Activated naive CD4-positive, alpha-beta T cell treated with Interleukin-2 at 50 U/mL for 16 hours (primary cell): ENCODE data around the gene ANKRD18B.
"Not testable (repeated sequence)": the region's sequence is repeated elsewhere in the genome, so short reads cannot be mapped to it uniquely, and the experiment has no call there.

Source experiments
- DNase-seq: peaks from one replicate; pipeline ENCODE4 v3.0.0-alpha.2; 2020

Gene ANKRD18B

DNA sequence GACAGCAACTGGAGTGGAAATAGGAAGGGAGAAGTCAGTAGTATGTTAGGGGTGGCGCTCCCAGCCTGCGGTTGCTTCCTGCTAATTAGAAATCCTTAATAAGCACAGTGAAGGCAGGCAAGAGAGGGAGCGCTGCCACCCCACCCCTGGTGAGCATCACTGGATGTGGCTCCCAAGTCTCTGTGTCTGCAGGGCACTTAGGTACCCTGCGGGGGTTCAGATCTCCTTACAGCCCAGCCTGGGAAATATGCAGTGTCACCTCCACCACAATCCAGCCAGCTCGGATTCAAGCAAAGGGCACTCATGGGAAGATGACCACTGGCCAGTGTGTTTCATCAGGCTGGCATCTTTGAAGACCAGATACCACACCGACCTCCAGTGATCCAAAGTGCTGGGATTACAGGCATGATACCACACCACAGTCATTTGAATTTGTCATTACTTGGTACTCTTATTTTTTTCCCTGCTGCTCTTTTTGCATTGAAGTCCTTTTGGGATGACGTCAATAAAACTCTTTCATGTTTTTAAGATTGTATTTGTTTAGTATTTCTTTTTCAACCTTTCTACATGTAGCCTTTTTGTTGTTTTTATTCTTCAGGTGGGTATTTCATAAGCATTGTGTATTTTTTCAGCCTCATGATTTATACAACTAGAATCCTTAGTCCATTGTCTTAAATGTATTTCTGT, 90.1 kb downstream of the ANKRD18B start:
- no peak for DNase-seq

GRCh38 chr9:33618370-33618769, 94.3 kb downstream of the ANKRD18B start:
- DNase-seq, result not testable (repeated sequence)

- no peak for DNase-seq
These were observed 95.8 kb downstream of the ANKRD18B start for GRCh38 chr9:33619666-33620404.

- DNase-seq, result no peak
These were observed 96.8 kb downstream of the ANKRD18B start for GRCh38 chr9:33620738-33621439.
